Raji (cell line): Measurements from ENCODE around the gene JDP2.
A peak's percentile ranks its signal among the peaks of the same experiment; 100 is the strongest.

Experiments used
- POLR2A ChIP-seq: IDR thresholded peaks from 2 replicates; pipeline ENCODE4 v1.6.1; 2011; ENCODE audit warnings: low read depth, low read length, control low read depth; ENCODE audit not compliant: insufficient read depth

Gene JDP2

GRCh38 chr14:75519394-75519793, 91.6 kb downstream of the JDP2 start:
- TF ChIP-seq POLR2A = no peak

DNA sequence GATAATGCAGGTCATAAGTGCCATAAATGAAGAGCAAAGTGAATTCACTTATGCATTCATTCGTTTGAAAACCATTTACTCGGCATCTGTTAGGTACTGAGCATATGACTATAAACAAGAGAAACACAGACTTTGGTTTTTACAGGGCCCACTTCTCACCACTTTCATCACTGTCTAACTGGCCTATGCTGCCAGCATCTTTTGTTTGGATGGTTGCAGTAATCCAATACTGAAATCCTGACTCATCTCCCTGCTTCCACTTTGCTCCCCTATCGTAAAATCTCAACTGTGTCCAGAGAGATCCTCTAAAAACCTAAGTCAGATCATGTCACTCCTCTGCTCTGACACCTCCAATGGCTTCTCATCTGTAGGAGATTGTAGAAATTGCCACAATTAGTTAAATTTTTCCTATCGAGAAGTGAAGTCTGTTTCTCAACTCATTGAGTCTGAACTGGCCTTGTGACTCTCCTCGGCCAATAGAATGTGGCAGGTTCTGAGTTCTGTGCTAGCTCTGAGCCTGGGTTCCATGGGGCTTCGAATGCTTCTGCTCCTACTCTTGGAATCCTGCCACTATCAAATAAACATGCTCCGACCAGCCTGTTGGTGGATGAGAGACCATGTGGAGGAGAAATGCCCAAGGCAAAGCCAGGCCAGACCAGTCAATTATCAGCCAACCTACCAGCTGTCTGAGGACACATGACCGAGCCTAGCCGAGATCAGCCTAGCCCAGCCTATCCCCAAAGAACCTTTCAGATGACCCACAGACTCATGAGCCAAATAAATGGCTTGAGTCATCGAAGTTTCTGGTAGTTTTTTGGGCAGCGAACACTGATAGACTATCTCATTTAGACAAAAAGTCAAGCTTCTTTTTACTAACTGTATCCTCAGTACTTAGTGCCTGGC, 92.3 kb downstream of the JDP2 start:
- no peak for TF ChIP-seq POLR2A

DNA sequence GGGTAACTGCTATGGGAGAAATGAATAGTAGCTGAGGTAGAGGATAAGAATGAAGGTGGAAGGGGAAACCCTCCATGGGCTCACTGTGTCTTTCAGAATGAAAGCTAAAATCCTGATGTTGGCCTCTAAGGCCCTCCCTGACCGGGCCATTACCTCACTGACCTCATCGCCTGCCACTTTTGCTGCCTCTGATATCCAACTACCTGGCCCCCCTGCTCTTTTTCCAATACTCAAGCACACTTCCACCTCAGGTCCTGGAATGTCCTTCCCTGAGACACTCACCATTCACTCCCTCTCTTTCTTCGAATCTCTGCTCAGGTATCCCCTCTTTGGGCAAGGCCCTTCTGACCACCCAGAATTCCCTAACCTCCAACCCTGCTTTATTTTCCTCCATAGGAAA, 93.0 kb downstream of the JDP2 start:
- TF ChIP-seq POLR2A = no peak

- no peak for TF ChIP-seq POLR2A
These were observed 93.8 kb downstream of the JDP2 start for GRCh38 chr14:75521415-75522199.

DNA sequence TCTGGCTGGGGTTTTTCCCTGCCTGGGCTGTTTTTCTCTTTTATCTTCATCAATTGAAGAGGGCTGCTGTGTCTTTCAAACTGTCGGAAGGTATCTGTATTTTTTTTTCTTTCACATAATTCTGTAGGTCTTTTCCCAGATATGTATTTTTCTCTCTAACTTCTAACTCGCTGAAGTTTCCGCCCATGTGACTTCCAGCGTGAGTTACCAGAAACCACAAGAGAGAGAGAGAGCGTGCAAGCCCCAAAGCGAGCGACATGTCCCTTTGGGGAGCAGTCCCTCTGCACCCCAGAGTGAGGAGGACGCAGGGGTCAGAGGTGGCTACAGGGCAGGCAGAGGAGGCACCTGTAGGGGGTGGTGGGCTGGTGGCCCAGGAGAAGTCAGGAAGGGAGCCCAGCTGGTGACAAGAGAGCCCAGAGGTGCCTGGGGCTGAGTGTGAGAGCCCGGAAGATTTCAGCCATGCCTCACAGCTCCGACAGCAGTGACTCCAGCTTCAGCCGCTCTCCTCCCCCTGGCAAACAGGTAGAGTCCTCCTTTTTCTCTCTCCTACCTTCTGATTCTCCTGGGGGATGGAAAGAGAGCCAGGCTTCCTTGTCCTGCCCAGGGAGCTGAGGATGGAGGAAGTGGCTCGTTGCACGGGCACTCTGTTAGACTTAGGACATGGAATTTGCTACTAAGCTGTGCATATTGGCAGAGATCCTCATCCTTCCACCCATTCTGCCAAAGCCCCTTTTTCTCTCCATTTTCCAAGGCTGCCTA, 94.6 kb downstream of the JDP2 start, which contains the start of gene BATF:
BATF (plus strand) TSS at position 246 of the 759 bp plus-strand sequence; CDS start at position 460, 214 bp downstream.
- peak; percentile 68; the same call in 1 of the 2 replicates for TF ChIP-seq POLR2A

DNA sequence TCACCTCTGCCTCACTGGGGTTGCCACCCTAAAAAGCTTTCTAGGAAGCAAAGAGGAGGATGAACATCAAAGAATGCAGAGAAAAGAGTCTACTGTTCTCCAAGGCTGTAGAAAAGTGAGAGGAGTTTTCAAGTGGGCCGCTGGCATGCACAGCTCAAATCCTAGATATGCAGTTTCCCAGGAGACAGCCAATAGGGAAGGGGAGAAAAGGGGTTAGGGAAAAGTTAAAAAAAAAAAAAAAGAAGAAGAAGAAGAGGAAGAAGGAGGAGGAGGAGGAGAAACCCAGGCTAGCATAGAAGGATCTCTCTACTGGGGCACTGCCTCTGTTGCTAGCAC, 95.1 kb downstream of the JDP2 start:
- TF ChIP-seq POLR2A = no peak
